T-helper 1 cell treated with Interleukin-12 subunit alpha and Interleukin-12 subunit beta and Interleukin-4 antibody, amounts not matched to agents 30 μg/mL and 1 μg/mL, for 36 hours (primary cell): ENCODE data around the gene CAPN8.

ENCODE experiments used
- H3K27ac Mint-ChIP-seq: one replicate; pipeline ENCODE4 v1.8.0; 2021; ENCODE audit warnings: mild to moderate bottlenecking, mixed read lengths
- H3K27me3 Mint-ChIP-seq: one replicate; pipeline ENCODE4 v1.8.0; 2021; ENCODE audit warnings: low read depth, mixed read lengths
- H3K36me3 Mint-ChIP-seq: one replicate; pipeline ENCODE4 v1.8.0; 2021; ENCODE audit warnings: low read depth, mixed read lengths
- H3K4me1 Mint-ChIP-seq: one replicate; pipeline ENCODE4 v1.8.0; 2021; ENCODE audit warnings: low read depth, mixed read lengths
- H3K4me3 Mint-ChIP-seq: one replicate; pipeline ENCODE4 v1.8.0; 2021; ENCODE audit warnings: mild to moderate bottlenecking, moderate library complexity, mixed read lengths
- H3K9me3 Mint-ChIP-seq: one replicate; pipeline ENCODE4 v1.8.0; 2021; ENCODE audit warnings: mixed read lengths

Gene CAPN8

GRCh38 chr1:223682502-223682901 lies 17.0 kb upstream of the CAPN8 start:
- no peak overlapping the region for H3K4me3 Mint-ChIP-seq
- no peaks in the 10 kb centered on the region for H3K4me1 Mint-ChIP-seq
- peaks cover 21% of the 10 kb centered on the region for H3K27me3 Mint-ChIP-seq
- H3K27ac Mint-ChIP-seq: no peak overlapping the region
- H3K36me3 Mint-ChIP-seq: no peaks in the 10 kb centered on the region
- peaks cover 6% of the 10 kb centered on the region for H3K9me3 Mint-ChIP-seq

GRCh38 chr1:223680188-223680587 lies 14.7 kb upstream of the CAPN8 start:
- Mint-ChIP-seq H3K27me3 (peaks cover 22% of the 10 kb centered on the region), H3K27ac (no peak overlapping the region), H3K4me1 (no peaks in the 10 kb centered on the region), H3K4me3 (no peak overlapping the region), H3K36me3 (no peaks in the 10 kb centered on the region), H3K9me3 (peaks cover under 1% of the 10 kb centered on the region)

DNA sequence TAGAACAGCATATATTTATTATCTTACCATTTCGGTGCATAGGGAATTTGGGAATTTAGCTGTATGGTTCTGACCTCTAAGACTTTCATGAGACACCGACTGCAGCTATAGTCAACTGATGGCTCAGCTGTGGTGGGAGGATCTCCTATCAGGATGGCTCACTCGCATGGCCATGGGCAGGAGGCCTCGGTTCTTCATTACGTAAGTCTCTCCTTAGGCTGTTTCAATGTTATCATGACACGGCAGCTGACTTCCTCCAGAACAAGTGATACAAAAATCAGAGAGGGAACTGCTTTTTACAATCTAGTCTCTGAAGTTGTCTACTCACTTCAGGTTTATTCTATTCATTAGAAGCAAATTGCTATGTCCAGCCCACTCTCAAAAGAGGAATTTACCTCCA lies 13.3 kb upstream of the CAPN8 start:
- Mint-ChIP-seq H3K36me3 (no peaks in the 10 kb centered on the region), H3K27ac (no peak overlapping the region), H3K9me3 (peaks cover 8% of the 10 kb centered on the region), H3K27me3 (peaks cover 9% of the 10 kb centered on the region), H3K4me1 (no peaks in the 10 kb centered on the region), H3K4me3 (no peak overlapping the region)

- Mint-ChIP-seq H3K4me1 (no peaks in the 10 kb centered on the region), H3K27me3 (peaks cover 11% of the 10 kb centered on the region), H3K36me3 (no peaks in the 10 kb centered on the region), H3K27ac (no peak overlapping the region), H3K4me3 (no peak overlapping the region), H3K9me3 (peaks cover 8% of the 10 kb centered on the region)
These were observed 8.8 kb upstream of the CAPN8 start for GRCh38 chr1:223674119-223674890.

GRCh38 chr1:223670458-223671159 lies 5.1 kb upstream of the CAPN8 start:
- Mint-ChIP-seq H3K27me3 (peaks cover 20% of the 10 kb centered on the region), H3K4me1 (no peaks in the 10 kb centered on the region), H3K36me3 (no peaks in the 10 kb centered on the region), H3K27ac (no peak overlapping the region), H3K4me3 (no peak overlapping the region), H3K9me3 (peaks cover 8% of the 10 kb centered on the region)

DNA sequence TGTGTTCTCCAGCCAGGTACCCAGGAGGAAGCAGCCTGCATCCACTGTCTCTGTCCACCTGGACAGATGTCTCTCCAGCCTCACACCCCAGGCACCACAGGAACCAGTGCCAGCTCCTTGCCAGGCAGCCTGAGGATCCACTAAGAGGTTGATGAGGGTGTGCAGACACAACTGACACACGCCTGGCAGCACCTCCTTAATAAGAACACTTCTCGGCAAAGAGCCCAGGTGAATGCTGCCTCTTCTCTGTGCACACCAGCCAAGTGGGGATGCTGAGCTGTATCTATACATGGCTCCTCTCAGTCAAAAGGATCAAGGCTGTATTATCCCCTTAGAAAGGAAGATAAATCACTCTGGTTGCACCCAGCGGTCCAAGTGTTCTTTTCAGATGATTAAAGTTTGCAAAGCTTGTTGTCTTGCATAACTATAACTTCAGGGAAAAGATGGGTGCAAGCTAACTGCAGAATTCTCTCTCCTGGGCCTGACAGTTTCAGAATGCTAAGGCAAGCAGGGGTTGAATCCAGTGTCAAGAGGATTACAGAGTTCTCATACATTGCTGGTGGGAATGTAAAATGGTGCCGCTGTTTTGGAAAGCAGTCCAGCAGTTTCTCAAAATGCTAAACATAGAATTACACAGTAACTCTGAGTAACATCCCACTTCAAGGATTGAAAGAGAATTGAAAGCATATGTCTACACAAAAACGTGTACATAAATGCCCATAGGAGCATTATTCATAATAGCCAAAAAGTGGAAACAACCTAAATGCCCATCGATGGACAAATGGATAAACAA lies 3.7 kb upstream of the CAPN8 start:
- Mint-ChIP-seq H3K27ac (no peak overlapping the region), H3K36me3 (no peaks in the 10 kb centered on the region), H3K9me3 (no peaks in the 10 kb centered on the region), H3K4me1 (no peaks in the 10 kb centered on the region), H3K27me3 (peaks cover 22% of the 10 kb centered on the region), H3K4me3 (no peak overlapping the region)

DNA sequence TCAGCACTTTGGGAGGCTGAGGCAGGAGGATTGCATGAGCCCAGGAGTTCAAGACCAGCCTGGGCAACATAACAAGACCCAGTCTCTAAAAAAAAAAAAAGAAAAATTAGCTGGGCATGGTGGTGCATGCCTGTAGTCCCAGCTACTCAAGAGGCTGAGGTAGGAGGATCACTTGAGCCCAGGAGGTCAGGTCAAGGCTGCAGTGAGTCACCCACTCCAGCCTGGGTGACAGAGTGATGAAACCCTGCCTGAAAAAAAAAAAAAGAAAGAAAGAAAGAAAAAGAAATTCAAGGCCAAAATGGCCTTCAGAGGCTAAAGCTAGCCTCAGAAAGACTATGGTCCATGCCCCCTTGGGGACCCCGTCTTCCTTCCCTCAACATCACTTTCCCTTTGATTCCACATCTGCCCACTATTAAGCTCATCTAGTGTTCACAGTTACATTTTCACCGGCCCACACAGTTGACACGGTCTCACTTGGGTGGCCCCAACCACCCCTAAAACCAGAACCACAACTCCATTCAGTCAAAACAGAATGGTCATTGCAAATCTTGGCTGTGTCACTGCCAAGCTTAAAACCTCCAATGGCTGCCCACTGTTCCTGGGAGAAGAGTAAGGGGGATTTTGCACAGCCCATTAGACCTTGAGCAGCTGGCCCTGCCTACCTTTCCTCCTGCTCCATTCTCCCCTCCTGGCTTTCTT lies 2.1 kb upstream of the CAPN8 start:
- Mint-ChIP-seq H3K4me1 (no peaks in the 10 kb centered on the region), H3K27ac (no peak overlapping the region), H3K27me3 (peaks cover 32% of the 10 kb centered on the region), H3K36me3 (no peaks in the 10 kb centered on the region), H3K4me3 (no peak overlapping the region), H3K9me3 (no peaks in the 10 kb centered on the region)

DNA sequence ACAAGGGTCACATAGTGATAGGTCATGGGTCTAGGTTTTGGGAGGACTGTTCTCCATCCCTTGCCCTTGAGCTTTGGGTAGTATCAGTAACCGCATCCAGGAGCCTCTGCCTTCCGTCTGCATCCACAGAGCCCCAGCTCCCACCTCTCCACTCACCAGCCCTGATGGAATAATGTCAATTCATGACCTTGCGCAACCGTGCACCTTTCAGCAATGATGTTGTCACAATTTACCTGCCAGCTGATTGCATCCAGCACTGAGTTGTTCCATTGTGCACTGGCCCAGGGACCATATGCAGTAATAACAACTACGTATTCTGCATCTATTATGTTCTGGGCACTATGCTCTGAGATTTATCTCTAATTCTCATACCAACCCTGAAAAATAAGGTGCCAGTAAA lies 1.4 kb downstream of the CAPN8 start:
- no peak overlapping the region for H3K4me3 Mint-ChIP-seq
- H3K27me3 Mint-ChIP-seq: peaks cover 24% of the 10 kb centered on the region
- H3K9me3 Mint-ChIP-seq: no peaks in the 10 kb centered on the region
- H3K27ac Mint-ChIP-seq: no peak overlapping the region
- no peaks in the 10 kb centered on the region for H3K36me3 Mint-ChIP-seq
- H3K4me1 Mint-ChIP-seq: no peaks in the 10 kb centered on the region

DNA sequence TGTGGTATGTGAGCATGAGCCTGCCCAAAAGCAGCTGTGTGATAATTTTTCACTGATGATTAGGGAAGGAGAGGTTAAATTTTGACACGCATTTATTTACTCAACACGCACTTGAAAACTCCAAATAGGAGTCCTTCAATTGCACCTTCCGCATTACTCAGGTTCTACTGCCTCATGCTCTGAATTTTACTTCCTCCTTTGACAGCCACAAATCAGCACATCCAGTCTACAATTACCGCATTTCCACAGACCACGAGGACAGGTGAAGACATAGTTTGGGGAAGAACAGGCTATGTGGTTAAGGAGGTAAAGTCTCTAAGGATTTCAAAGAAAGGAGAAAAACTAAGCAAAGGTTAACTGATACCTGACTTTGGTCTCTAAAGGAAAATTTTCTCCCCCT lies 2.6 kb downstream of the CAPN8 start:
- H3K4me1 Mint-ChIP-seq: no peaks in the 10 kb centered on the region
- peaks cover 15% of the 10 kb centered on the region for H3K27me3 Mint-ChIP-seq

DNA sequence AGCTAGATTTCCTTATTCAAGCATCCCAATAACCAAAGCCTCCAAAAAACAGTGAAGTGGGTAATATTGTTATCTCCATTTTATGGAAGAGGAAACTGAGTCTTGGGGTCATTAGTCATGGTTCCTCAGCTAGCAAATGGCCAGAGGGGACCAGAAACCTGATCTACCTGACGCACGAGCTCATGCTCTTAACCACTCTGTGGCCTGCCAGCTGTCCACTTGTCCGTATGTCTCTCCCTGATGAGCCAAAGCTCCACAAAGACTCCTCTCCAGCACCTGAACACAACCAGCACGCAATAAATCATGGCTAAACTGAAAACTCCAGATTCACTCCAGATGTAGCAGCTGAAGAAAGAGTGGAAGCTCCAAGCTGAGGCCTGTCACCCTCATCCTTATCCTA lies 5.8 kb downstream of the CAPN8 start:
- Mint-ChIP-seq H3K27me3 (peaks cover 19% of the 10 kb centered on the region), H3K27ac (no peak overlapping the region), H3K9me3 (no peaks in the 10 kb centered on the region)

More for the DNA sequence above, 2.6 kb downstream of the CAPN8 start:
- Mint-ChIP-seq H3K36me3 (no peaks in the 10 kb centered on the region), H3K4me3 (no peak overlapping the region), H3K27ac (no peak overlapping the region), H3K9me3 (no peaks in the 10 kb centered on the region)

DNA sequence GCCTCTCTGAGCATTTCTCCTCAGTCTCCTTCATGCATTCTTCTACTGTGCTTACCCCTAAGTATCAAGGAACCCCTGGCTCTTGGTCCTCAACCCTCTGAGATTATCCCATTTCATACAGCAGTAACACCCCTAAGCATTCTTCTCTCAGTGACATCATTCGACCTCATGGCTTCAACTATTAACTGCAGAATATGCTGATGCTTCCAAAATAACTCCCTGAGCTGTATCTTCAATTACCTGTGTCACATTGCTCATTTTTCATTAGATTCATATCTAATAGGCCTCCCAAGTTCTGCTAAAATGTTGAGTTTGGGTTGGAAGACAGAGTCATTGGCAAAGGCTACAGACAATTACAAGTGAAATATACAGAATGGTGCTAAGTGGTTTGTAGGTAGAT lies 7.5 kb downstream of the CAPN8 start:
- no peaks in the 10 kb centered on the region for H3K9me3 Mint-ChIP-seq
- no peak overlapping the region for H3K4me3 Mint-ChIP-seq
- no peaks in the 10 kb centered on the region for H3K4me1 Mint-ChIP-seq
- no peaks in the 10 kb centered on the region for H3K36me3 Mint-ChIP-seq
- no peak overlapping the region for H3K27ac Mint-ChIP-seq
- H3K27me3 Mint-ChIP-seq: peaks cover 9% of the 10 kb centered on the region

More for the DNA sequence above, 5.8 kb downstream of the CAPN8 start:
- no peak overlapping the region for H3K4me3 Mint-ChIP-seq
- no peaks in the 10 kb centered on the region for H3K36me3 Mint-ChIP-seq
- H3K4me1 Mint-ChIP-seq: no peaks in the 10 kb centered on the region

GRCh38 chr1:223654083-223654482 lies 11.4 kb downstream of the CAPN8 start:
- Mint-ChIP-seq H3K27me3 (peaks cover 7% of the 10 kb centered on the region), H3K9me3 (no peaks in the 10 kb centered on the region), H3K27ac (no peak overlapping the region), H3K4me3 (no peak overlapping the region), H3K36me3 (no peaks in the 10 kb centered on the region), H3K4me1 (no peaks in the 10 kb centered on the region)

GRCh38 chr1:223653431-223653830 lies 12.1 kb downstream of the CAPN8 start:
- H3K27me3 Mint-ChIP-seq: peaks cover 7% of the 10 kb centered on the region
- H3K36me3 Mint-ChIP-seq: no peaks in the 10 kb centered on the region
- no peaks in the 10 kb centered on the region for H3K9me3 Mint-ChIP-seq
- H3K4me3 Mint-ChIP-seq: no peak overlapping the region
- H3K4me1 Mint-ChIP-seq: no peaks in the 10 kb centered on the region
- no peak overlapping the region for H3K27ac Mint-ChIP-seq

GRCh38 chr1:223653015-223653414 lies 12.5 kb downstream of the CAPN8 start:
- H3K36me3 Mint-ChIP-seq: no peaks in the 10 kb centered on the region
- no peaks in the 10 kb centered on the region for H3K9me3 Mint-ChIP-seq
- H3K4me3 Mint-ChIP-seq: no peak overlapping the region
- no peak overlapping the region for H3K27ac Mint-ChIP-seq
- no peaks in the 10 kb centered on the region for H3K4me1 Mint-ChIP-seq
- peaks cover 7% of the 10 kb centered on the region for H3K27me3 Mint-ChIP-seq
